Islet precursor cell (in vitro differentiated cells): ENCODE data around the gene FAM181A.

Experiments
- DNase-seq: peaks from one replicate; pipeline ENCODE4 v3.0.0-alpha.2; 2018

Gene FAM181A

GRCh38 chr14:93965287-93965821 is 38.2 kb downstream of the FAM181A start:
- no peak for DNase-seq

- no peak for DNase-seq
Measured at GRCh38 chr14:93965946-93966474, 38.9 kb downstream of the FAM181A start.

- no peak for DNase-seq
Measured at GRCh38 chr14:93967637-93968250, 40.6 kb downstream of the FAM181A start.

- DNase-seq, result no peak
Measured at GRCh38 chr14:93969082-93969828, 42.1 kb downstream of the FAM181A start.

- no peak for DNase-seq
Measured at GRCh38 chr14:93970585-93970964, 43.4 kb downstream of the FAM181A start.

GRCh38 chr14:93970965-93971634 is 44.0 kb downstream of the FAM181A start:
- no peak for DNase-seq

- DNase-seq, result no peak
Measured at GRCh38 chr14:93971635-93972027, 44.5 kb downstream of the FAM181A start.

GRCh38 chr14:93972618-93973205 is 45.6 kb downstream of the FAM181A start:
- no peak for DNase-seq

GRCh38 chr14:93973607-93974006 is 46.5 kb downstream of the FAM181A start:
- DNase-seq, result no peak

- no peak for DNase-seq
Measured at GRCh38 chr14:93974299-93974698, 47.2 kb downstream of the FAM181A start.

- DNase-seq, result no peak
Measured at GRCh38 chr14:93974833-93975232, 47.7 kb downstream of the FAM181A start.

- DNase-seq, result no peak
Measured at GRCh38 chr14:93975791-93976476, 48.8 kb downstream of the FAM181A start.

GRCh38 chr14:93976477-93977057 is 49.4 kb downstream of the FAM181A start, which contains the start of gene ASB2:
Gene ASB2 (minus strand): TSS chr14:93976570. CDS start chr14:93964539, 12,031 bp downstream.
- no peak for DNase-seq

- DNase-seq, result no peak
Measured at GRCh38 chr14:93977171-93977570, 50.0 kb downstream of the FAM181A start.

- no peak for DNase-seq
Measured at GRCh38 chr14:93977790-93978581, 50.8 kb downstream of the FAM181A start.

GRCh38 chr14:93978735-93979134 is 51.6 kb downstream of the FAM181A start:
- no peak for DNase-seq
